SKM-1 treated with dmso at 0.1 percent for 144 hours (cell line): ENCODE results near the gene MPST.
"Not testable (repeated sequence)": the region's sequence is repeated elsewhere in the genome, so short reads cannot be mapped to it uniquely, and the experiment has no call there.

Source experiments
- DNase-seq: peaks from one replicate; lab custom pipeline; 2025; ENCODE audit not compliant: unreplicated experiment; lab: John Stamatoyannopoulos, UW

The MPST gene

GRCh38 chr22:37019309-37020191, at the start of gene MPST, which contains the start of gene TST:
Gene MPST, plus strand, starts transcription at chr22:37019742. Its CDS starts 95 bp downstream, at chr22:37019837.
Gene TST, minus strand, starts transcription at chr22:37019447. Its CDS starts 715 bp downstream, at chr22:37018732.
- peak; percentile 53 for DNase-seq

GRCh38 chr22:36971341-36972125, 48.0 kb upstream of the MPST start:
- DNase-seq, result no peak

GRCh38 chr22:36976606-36977005, 42.9 kb upstream of the MPST start:
- DNase-seq, result no peak

GRCh38 chr22:36977401-36977861, 42.1 kb upstream of the MPST start:
- peak; percentile 68 for DNase-seq

- peak; percentile 87 for DNase-seq
Observed at GRCh38 chr22:36977947-36978660, 41.4 kb upstream of the MPST start.

- no peak for DNase-seq
Observed at GRCh38 chr22:36979016-36979910, 40.3 kb upstream of the MPST start.

- no peak for DNase-seq
Observed at GRCh38 chr22:36981247-36981775, 38.2 kb upstream of the MPST start.

GRCh38 chr22:36982136-36982535, 37.4 kb upstream of the MPST start:
- no peak for DNase-seq

- no peak for DNase-seq
Observed at GRCh38 chr22:36985211-36985889, 34.2 kb upstream of the MPST start.

- DNase-seq, result no peak
Observed at GRCh38 chr22:36986242-36986821, 33.2 kb upstream of the MPST start.

GRCh38 chr22:36988075-36988832, 31.3 kb upstream of the MPST start:
- no peak for DNase-seq

GRCh38 chr22:36989012-36989411, 30.5 kb upstream of the MPST start:
- DNase-seq, result not testable (repeated sequence)

GRCh38 chr22:36990457-36990856, 29.1 kb upstream of the MPST start:
- no peak for DNase-seq

GRCh38 chr22:36991206-36991605, 28.3 kb upstream of the MPST start:
- no peak for DNase-seq

GRCh38 chr22:36997746-36998145, 21.8 kb upstream of the MPST start:
- DNase-seq, result no peak

- DNase-seq, result no peak
Observed at GRCh38 chr22:36998620-36999351, 20.8 kb upstream of the MPST start.

GRCh38 chr22:36999463-36999862, 20.1 kb upstream of the MPST start:
- no peak for DNase-seq
